BE2C (cell line): ENCODE data around the gene PLCL1.

Source experiments
- DNase-seq: peaks from one replicate; pipeline ENCODE4 v3.0.0-alpha.2; 2020
- H3K27me3 ChIP-seq: fragments of 250-450 bp; sonication (Bioruptor Pico); 2 replicates; pipeline ENCODE4 v1.5.1; 2020; ENCODE audit warnings: mild to moderate bottlenecking
- H3K36me3 ChIP-seq: fragments of 250-450 bp; sonication (Bioruptor Pico); 2 replicates; pipeline ENCODE4 v1.5.1; 2020; ENCODE audit warnings: mild to moderate bottlenecking
- H3K4me1 ChIP-seq: fragments of 250-450 bp; sonication (Bioruptor Pico); 2 replicates; pipeline ENCODE4 v1.5.1; 2020
- H3K4me3 ChIP-seq: 2 replicates; pipeline ENCODE4 v1.5.1; 2011; ENCODE audit warnings: low read depth, low read length
- H3K9me3 ChIP-seq: fragments of 250-450 bp; sonication (Bioruptor Pico); 2 replicates; pipeline ENCODE4 v1.5.1; 2020
- TF ChIP-seq, protein P1 (sequence below): IDR thresholded peaks from 2 replicates; pipeline ENCODE4 v1.5.1; 2012; ENCODE audit warnings: mild to moderate bottlenecking, low read depth, low read length

PLCL1 gene

DNA sequence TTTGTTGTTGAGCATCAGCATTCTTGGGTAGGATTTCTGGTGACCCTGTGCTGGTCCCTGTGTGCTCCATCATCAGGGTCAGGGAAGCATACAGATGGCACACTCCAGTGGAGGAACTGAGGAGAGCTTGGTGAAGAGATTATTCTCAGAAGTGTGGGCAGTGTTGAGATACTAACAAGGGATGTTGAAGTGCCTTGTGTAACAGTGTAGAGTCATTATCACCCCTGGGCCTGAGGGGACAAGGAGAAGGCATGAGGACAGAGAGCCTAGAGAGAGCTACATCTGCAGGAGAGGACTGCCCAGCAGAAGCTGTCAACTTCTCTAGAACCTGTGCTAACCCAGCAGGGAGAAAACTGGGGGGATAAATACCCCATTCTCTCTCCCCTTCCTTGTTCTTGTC is 189.0 kb downstream of the PLCL1 start:
- no peak overlapping the region for H3K4me3 ChIP-seq
- H3K9me3 ChIP-seq, result no peaks in the 10 kb centered on the region
- no peaks in the 10 kb centered on the region for H3K36me3 ChIP-seq
- H3K27me3 ChIP-seq, result no peaks in the 10 kb centered on the region
- TF ChIP-seq, protein P1, sequence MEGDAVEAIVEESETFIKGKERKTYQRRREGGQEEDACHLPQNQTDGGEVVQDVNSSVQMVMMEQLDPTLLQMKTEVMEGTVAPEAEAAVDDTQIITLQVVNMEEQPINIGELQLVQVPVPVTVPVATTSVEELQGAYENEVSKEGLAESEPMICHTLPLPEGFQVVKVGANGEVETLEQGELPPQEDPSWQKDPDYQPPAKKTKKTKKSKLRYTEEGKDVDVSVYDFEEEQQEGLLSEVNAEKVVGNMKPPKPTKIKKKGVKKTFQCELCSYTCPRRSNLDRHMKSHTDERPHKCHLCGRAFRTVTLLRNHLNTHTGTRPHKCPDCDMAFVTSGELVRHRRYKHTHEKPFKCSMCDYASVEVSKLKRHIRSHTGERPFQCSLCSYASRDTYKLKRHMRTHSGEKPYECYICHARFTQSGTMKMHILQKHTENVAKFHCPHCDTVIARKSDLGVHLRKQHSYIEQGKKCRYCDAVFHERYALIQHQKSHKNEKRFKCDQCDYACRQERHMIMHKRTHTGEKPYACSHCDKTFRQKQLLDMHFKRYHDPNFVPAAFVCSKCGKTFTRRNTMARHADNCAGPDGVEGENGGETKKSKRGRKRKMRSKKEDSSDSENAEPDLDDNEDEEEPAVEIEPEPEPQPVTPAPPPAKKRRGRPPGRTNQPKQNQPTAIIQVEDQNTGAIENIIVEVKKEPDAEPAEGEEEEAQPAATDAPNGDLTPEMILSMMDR, result no peak
- H3K4me1 ChIP-seq, result no peaks in the 10 kb centered on the region
- DNase-seq, result no peak

DNA sequence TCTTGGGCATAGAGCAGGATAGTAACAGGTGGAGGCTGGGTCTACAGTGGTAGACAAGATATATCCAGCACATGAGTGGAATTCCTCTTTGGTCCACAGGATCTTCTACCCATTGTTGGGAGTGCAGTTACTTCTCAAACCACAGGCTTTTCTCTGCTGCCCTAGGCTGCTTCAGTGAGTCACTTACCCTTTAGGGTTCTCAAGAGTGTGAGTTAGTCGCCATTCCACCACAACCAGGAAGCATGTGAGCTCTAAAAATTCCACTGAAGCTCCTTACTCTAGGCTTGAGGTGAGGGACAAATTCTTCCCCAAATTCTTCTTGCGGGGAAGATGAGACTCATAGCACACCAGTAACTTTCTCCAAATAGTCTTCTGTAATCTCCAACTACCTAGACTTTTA is 189.4 kb downstream of the PLCL1 start:
- DNase-seq, result no peak
- Histone ChIP-seq H3K36me3 (no peaks in the 10 kb centered on the region), H3K4me1 (no peaks in the 10 kb centered on the region), H3K4me3 (no peak overlapping the region), H3K9me3 (no peaks in the 10 kb centered on the region), H3K27me3 (no peaks in the 10 kb centered on the region)
- TF ChIP-seq, protein P1, result no peak

DNA sequence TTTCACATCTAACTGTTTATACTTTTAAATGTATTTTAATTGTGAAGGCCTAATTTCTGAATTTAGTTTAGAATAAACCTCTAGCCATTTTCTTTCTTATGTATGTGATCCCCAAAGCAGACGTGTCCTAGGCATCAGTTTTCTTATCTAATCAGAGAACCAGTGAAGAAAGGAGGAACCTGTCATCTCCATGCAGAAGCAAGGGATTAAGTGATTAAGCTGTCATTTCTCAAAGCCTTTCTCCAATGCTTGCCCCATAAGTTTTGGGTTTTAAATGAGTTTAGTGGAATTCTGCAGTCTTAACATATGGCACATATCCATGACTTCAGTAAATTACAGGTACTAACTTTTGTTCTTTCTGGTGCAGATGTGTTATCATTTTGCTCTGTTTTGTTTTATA is 190.4 kb downstream of the PLCL1 start:
- DNase-seq, result no peak
- no peaks in the 10 kb centered on the region for H3K36me3 ChIP-seq
- H3K4me3 ChIP-seq, result no peak overlapping the region
- TF ChIP-seq, protein P1, result no peak
- no peaks in the 10 kb centered on the region for H3K9me3 ChIP-seq
- H3K4me1 ChIP-seq, result no peaks in the 10 kb centered on the region
- no peaks in the 10 kb centered on the region for H3K27me3 ChIP-seq

DNA sequence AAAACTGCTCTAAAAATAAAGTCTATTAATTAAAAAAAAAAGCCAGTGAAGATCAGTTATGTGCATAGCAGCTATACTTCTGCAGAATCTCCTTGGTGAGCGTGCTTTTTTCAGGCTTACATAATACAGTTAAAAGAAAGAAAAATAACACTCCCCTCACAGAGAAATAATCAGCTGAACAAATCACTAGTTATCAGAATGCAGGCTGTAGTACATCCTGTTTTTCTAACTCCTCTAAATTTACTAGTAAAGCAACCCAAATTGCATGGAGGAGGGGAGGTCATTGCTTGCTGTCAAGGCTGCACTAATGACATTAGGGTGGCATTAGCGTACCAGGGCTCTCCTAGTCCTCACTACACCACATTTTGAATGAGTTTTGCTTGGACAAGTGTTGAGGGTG is 192.2 kb downstream of the PLCL1 start:
- no peaks in the 10 kb centered on the region for H3K9me3 ChIP-seq
- H3K27me3 ChIP-seq, result no peaks in the 10 kb centered on the region
- no peak overlapping the region for H3K4me3 ChIP-seq
- no peaks in the 10 kb centered on the region for H3K36me3 ChIP-seq
- H3K4me1 ChIP-seq, result no peaks in the 10 kb centered on the region
- TF ChIP-seq, protein P1, result no peak
- DNase-seq, result no peak

DNA sequence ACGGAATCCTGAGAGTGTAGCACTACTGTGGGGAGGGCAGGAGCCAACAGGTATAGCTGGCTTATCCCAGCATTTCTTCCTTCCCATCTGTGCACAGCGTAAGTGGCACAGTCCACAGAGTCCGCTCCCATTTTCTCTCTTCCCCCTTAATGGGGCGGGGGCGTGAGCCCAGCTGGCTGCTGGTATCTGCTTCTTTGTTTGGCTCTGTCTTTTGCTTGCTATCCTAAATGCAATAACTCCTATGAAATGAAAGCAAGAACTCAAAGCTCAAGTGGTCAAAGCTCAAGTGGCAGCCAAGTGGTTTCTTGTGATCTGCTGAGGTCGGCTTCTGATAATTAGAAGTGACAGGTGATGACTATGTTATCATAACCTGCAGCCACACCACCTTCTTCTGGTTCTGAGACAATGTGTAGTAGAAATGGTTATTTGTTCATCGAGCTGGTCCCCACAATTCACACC is 192.7 kb downstream of the PLCL1 start:
- DNase-seq, result no peak
- no peaks in the 10 kb centered on the region for H3K36me3 ChIP-seq
- no peak overlapping the region for H3K4me3 ChIP-seq
- H3K4me1 ChIP-seq, result no peaks in the 10 kb centered on the region
- H3K27me3 ChIP-seq, result no peaks in the 10 kb centered on the region
- TF ChIP-seq, protein P1, result no peak
- no peaks in the 10 kb centered on the region for H3K9me3 ChIP-seq

DNA sequence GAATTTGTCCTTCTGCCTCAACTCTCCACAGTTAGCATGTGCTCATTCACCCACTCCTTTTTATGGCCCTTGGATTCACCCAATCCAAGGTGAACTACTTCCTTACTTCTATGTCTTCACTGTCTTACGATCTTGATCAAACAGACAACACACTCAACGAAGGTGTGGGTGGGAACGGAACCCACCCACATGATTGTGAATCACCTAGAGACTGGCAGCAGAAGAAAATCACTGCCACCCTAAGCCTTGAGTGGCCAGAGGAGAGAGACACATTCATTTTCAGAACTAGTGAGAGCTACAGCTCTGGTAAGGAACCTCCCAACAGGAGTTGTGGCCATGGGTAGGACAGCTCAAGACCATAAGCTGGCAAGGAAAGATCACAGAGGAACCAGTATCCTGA is 194.3 kb downstream of the PLCL1 start:
- H3K9me3 ChIP-seq, result no peaks in the 10 kb centered on the region
- TF ChIP-seq, protein P1, result no peak
- no peaks in the 10 kb centered on the region for H3K27me3 ChIP-seq
- no peak for DNase-seq
- H3K4me3 ChIP-seq, result no peak overlapping the region
- H3K4me1 ChIP-seq, result no peaks in the 10 kb centered on the region
- no peaks in the 10 kb centered on the region for H3K36me3 ChIP-seq
